Thyroid gland (tissue), 4 donors: ENCODE data around the gene ANTXR2. TPM values are rescaled to one million over a fixed set of nuclear protein-coding genes. Genes with fewer than 3 reads are reported as not detected.
"Not testable (repeated sequence)": the region's sequence is repeated elsewhere in the genome, so short reads cannot be mapped to it uniquely, and the experiment has no call there.

ENCODE experiments used
- DNase-seq, 2 donors: peaks; one replicate each; pipeline ENCODE4 v3.0.0-alpha.2; 2019
- H3K27ac ChIP-seq, 3 donors: fragments of 200-600 bp; sonication (generic); 1 replicate in 2 of 3; 2 replicates in 1 of 3; pipeline ENCODE4 v1.5.1; 2016 to 2019; ENCODE audit warnings: mild to moderate bottlenecking in 1 of 3, moderate library complexity in 1 of 3
- H3K27me3 ChIP-seq: fragments of 200-600 bp; sonication (generic); one replicate; pipeline ENCODE4 v1.5.1; 2019
- H3K36me3 ChIP-seq, 2 donors: fragments of 200-600 bp; sonication (generic); one replicate each; pipeline ENCODE4 v1.5.1; 2016 to 2019
- H3K4me1 ChIP-seq, 2 donors: fragments of 200-600 bp; sonication (generic); one replicate each; pipeline ENCODE4 v1.5.1; 2017 to 2019
- H3K4me3 ChIP-seq, 3 donors: fragments of 200-600 bp; sonication (generic); replicated peaks in 1 of 3; 1 replicate in 2 of 3; 2 replicates in 1 of 3; pipeline ENCODE4 v1.5.1; 2016; ENCODE audit warnings: mild to moderate bottlenecking in 1 of 3
- H3K9me3 ChIP-seq: fragments of 200-600 bp; sonication (generic); one replicate; pipeline ENCODE4 v1.5.1; 2017
- CTCF ChIP-seq, 6 experiments: fragments of 200-600 bp in 3 of 6; fragments of 450-650 bp in 3 of 6; sonication (generic) in 3 of 6; IDR thresholded peaks; one replicate each; pipeline ENCODE4 v1.5.1; 2016 to 2019; ENCODE audit warnings: antibody characterized with exemption in 6 of 6, mild to moderate bottlenecking in 2 of 6, inconsistent platforms in 1 of 6, moderate library complexity in 1 of 6
- POLR2A ChIP-seq, 2 donors: fragments of 450-650 bp; IDR thresholded peaks; one replicate each; pipeline ENCODE4 v1.6.1; 2017; ENCODE audit warnings: antibody characterized with exemption in 2 of 2, mild to moderate bottlenecking in 2 of 2, moderate library complexity in 1 of 2
- WGBS, 2 donors: methylation state at CpG; one replicate each; pipeline ENCODE4 v1.1.5; 2017; 5-methylcytosine and 5-hydroxymethylcytosine counted together
- intact Hi-C: fragments of 100-400 bp; cut with DNase I; formaldehyde crosslinking; loops from one replicate; pipeline ENCODE4 v1.15.1; 2023
- total RNA-seq, 4 donors: library from RNA; depleted of rRNA; stranded (reverse); fragments of >200 nt; gene quantifications; one replicate each; pipeline ENCODE4 v1.2.3, GENCODE V29; 2016

Gene ANTXR2
- total RNA-seq, 4 donors from 2014 or later: 21.2 to 46.1 (median 24.3) TPM

GRCh38 chr4:80007745-80008149 is 65.3 kb downstream of the ANTXR2 start:
- no peaks in the 10 kb centered on the region for H3K4me1 ChIP-seq

GRCh38 chr4:80006935-80007744 is 65.9 kb downstream of the ANTXR2 start:
- H3K36me3 ChIP-seq: no peaks in the 10 kb centered on the region
- no peak overlapping the region for H3K27ac ChIP-seq
- no peaks in the 10 kb centered on the region for H3K9me3 ChIP-seq
- H3K27me3 ChIP-seq: no peaks in the 10 kb centered on the region
- H3K4me1 ChIP-seq: no peaks in the 10 kb centered on the region
- no peak for DNase-seq
- intact Hi-C loops: no loop called here
- TF ChIP-seq POLR2A (IDR thresholded peaks at IDR 0.05): no peak
- TF ChIP-seq CTCF (IDR thresholded peaks at IDR 0.05): no peak
- no peak overlapping the region for H3K4me3 ChIP-seq
- WGBS, 2 donors: 73 to 75% methylated on average over 5 of the region's 5 CpGs

More at GRCh38 chr4:80007745-80008149, 65.3 kb downstream of the ANTXR2 start:
- intact Hi-C loops: no loop called here
- DNase-seq: no peak
- H3K9me3 ChIP-seq: no peaks in the 10 kb centered on the region
- no peak overlapping the region for H3K4me3 ChIP-seq
- H3K36me3 ChIP-seq: no peaks in the 10 kb centered on the region
- no peak overlapping the region for H3K27ac ChIP-seq
- TF ChIP-seq CTCF (IDR thresholded peaks at IDR 0.05) (no peak), POLR2A (IDR thresholded peaks at IDR 0.05) (no peak)
- no peaks in the 10 kb centered on the region for H3K27me3 ChIP-seq
- WGBS, 2 donors: 84 to 91% methylated on average over 3 of the region's 3 CpGs

- WGBS, 2 donors: 91 to 96% methylated on average over 3 of the region's 3 CpGs
- DNase-seq: no peak
- Histone ChIP-seq H3K4me3 (no peak overlapping the region), H3K9me3 (no peaks in the 10 kb centered on the region), H3K36me3 (no peaks in the 10 kb centered on the region), H3K27ac (no peak overlapping the region), H3K27me3 (no peaks in the 10 kb centered on the region), H3K4me1 (no peaks in the 10 kb centered on the region)
- no peak for TF ChIP-seq CTCF (IDR thresholded peaks at IDR 0.05)
- no peak for TF ChIP-seq POLR2A (IDR thresholded peaks at IDR 0.05)
- intact Hi-C loops: no loop called here
Observed at GRCh38 chr4:80005863-80006262, 67.2 kb downstream of the ANTXR2 start.

GRCh38 chr4:80004319-80004718 is 68.7 kb downstream of the ANTXR2 start:
- H3K27me3 ChIP-seq: no peaks in the 10 kb centered on the region
- no peaks in the 10 kb centered on the region for H3K9me3 ChIP-seq
- no peak overlapping the region for H3K27ac ChIP-seq
- no peaks in the 10 kb centered on the region for H3K4me1 ChIP-seq
- DNase-seq: no peak
- H3K36me3 ChIP-seq: no peaks in the 10 kb centered on the region
- intact Hi-C loops: no loop called here
- no peak overlapping the region for H3K4me3 ChIP-seq
- no peak for TF ChIP-seq POLR2A (IDR thresholded peaks at IDR 0.05)
- no peak for TF ChIP-seq CTCF (IDR thresholded peaks at IDR 0.05)

GRCh38 chr4:80002559-80002958 is 70.5 kb downstream of the ANTXR2 start:
- DNase-seq, H3K27me3 ChIP-seq, H3K36me3 ChIP-seq, H3K27ac ChIP-seq, intact Hi-C loops, H3K4me3 ChIP-seq, H3K9me3 ChIP-seq, H3K4me1 ChIP-seq: not testable (repeated sequence)
- WGBS, 2 donors: 100% methylated on average over 1 of the region's 1 CpG; no CpG with 5 or more reads in 1 of the 2 donors

GRCh38 chr4:79999048-79999447 is 74.0 kb downstream of the ANTXR2 start:
- H3K27ac ChIP-seq, H3K36me3 ChIP-seq, H3K4me3 ChIP-seq, H3K4me1 ChIP-seq, H3K27me3 ChIP-seq, intact Hi-C loops, H3K9me3 ChIP-seq, DNase-seq: not testable (repeated sequence)
- WGBS, 2 donors: 71 to 82% methylated on average over 3 of the region's 3 CpGs
